T-cell (primary cell): ENCODE data around the gene IRX2. TPM values are rescaled to one million over a fixed set of nuclear protein-coding genes. Genes with fewer than 3 reads are reported as not detected.

Experiments used
- ATAC-seq, 4 experiments: fragments of 200-7000 bp in 3 of 4; fragments of 150-1000 bp in 1 of 4; cut with Tn5 transposase; replicated peaks in 1 of 4; 1 replicate in 3 of 4; 2 replicates in 1 of 4; pipeline ENCODE4 v1.10.0; 2021; ENCODE audit warnings: moderate library complexity in 3 of 4, mild to moderate bottlenecking in 2 of 4, moderate number of reproducible peaks in 1 of 4
- CTCF ChIA-PET, 2 donors: fragments of 300-600 bp; sonication (Branson Sonifier 250); formaldehyde crosslinking; loops; one replicate each; lab custom pipeline; 2022; ENCODE audit warnings: antibody characterized with exemption in 2 of 2; lab: Charles Lee
- POLR2A ChIA-PET, 2 donors: fragments of 300-600 bp; sonication (Branson Sonifier 250); formaldehyde crosslinking; loops; one replicate each; lab custom pipeline; 2022; ENCODE audit warnings: antibody characterized with exemption in 2 of 2; lab: Charles Lee
- DNase-seq, 35 experiments: peaks; one replicate each; pipeline versions ENCODE4 v3.0.0 to v3.0.0-alpha.2; 2013 to 2023
- H3K27ac ChIP-seq: one replicate; pipeline ENCODE4 v1.5.1; 2013; ENCODE audit warnings: low read length
- H3K27me3 ChIP-seq, 2 experiments: replicated peaks in 1 of 2; 1 replicate in 1 of 2; 2 replicates in 1 of 2; pipeline versions ENCODE4 v1.6.1 to v1.7.0; 2013; ENCODE audit warnings: low read length in 1 of 2, mixed read lengths in 1 of 2; ENCODE audit not compliant: control insufficient read depth in 2 of 2, insufficient read depth in 2 of 2; ENCODE audit errors: extremely low read depth in 1 of 2
- H3K36me3 ChIP-seq, 2 donors: 1 replicate in 1 of 2; 2 replicates in 1 of 2; pipeline versions ENCODE4 v1.6.1 to v1.7.0; 2013; ENCODE audit warnings: low read length in 1 of 2; ENCODE audit not compliant: control insufficient read depth in 2 of 2, insufficient read depth in 1 of 2; ENCODE audit errors: extremely low read depth in 1 of 2
- H3K4me1 ChIP-seq, 2 experiments: 1 replicate in 1 of 2; 2 replicates in 1 of 2; pipeline versions ENCODE4 v1.6.1 to v1.7.0; 2013; ENCODE audit warnings: low read length in 2 of 2, mixed read lengths in 1 of 2; ENCODE audit not compliant: insufficient read depth in 2 of 2, control insufficient read depth in 1 of 2; ENCODE audit errors: extremely low read depth in 1 of 2
- H3K4me3 ChIP-seq, 2 donors: 1 replicate in 1 of 2; 2 replicates in 1 of 2; pipeline versions ENCODE4 v1.5.1 to v1.7.0; 2013; ENCODE audit warnings: mild to moderate bottlenecking in 2 of 2, low read length in 1 of 2, moderate library complexity in 1 of 2; ENCODE audit not compliant: control insufficient read depth in 1 of 2; ENCODE audit errors: extremely low read depth in 1 of 2
- H3K9me3 ChIP-seq: 2 replicates; pipeline ENCODE4 v1.7.0; 2013
- H3K27ac Mint-ChIP-seq, 2 donors: one replicate each; pipeline ENCODE4 v1.8.0; 2020 to 2021; ENCODE audit warnings: mild to moderate bottlenecking in 2 of 2, mixed read lengths in 2 of 2
- H3K27me3 Mint-ChIP-seq, 2 donors: one replicate each; pipeline ENCODE4 v1.8.0; 2021 to 2022; ENCODE audit warnings: mixed read lengths in 2 of 2
- H3K36me3 Mint-ChIP-seq: one replicate; pipeline ENCODE4 v1.8.0; 2021; ENCODE audit warnings: mixed read lengths
- H3K4me1 Mint-ChIP-seq, 3 donors: one replicate each; pipeline ENCODE4 v1.8.0; 2020 to 2022; ENCODE audit warnings: mixed read lengths in 3 of 3, mild to moderate bottlenecking in 1 of 3
- H3K4me3 Mint-ChIP-seq, 3 donors: one replicate each; pipeline ENCODE4 v1.8.0; 2020 to 2022; ENCODE audit warnings: mild to moderate bottlenecking in 3 of 3, mixed read lengths in 3 of 3, moderate library complexity in 3 of 3
- H3K9me3 Mint-ChIP-seq, 3 donors: one replicate each; pipeline ENCODE4 v1.8.0; 2020 to 2022; ENCODE audit warnings: mixed read lengths in 3 of 3
- WGBS: methylation state at CpG from one replicate; pipeline ENCODE4 v1.1.5; 2013; ENCODE audit warnings: missing lambda C conversion rate; ENCODE audit not compliant: insufficient coverage; 5-methylcytosine and 5-hydroxymethylcytosine counted together
- total RNA-seq, 35 experiments: library from RNA in 6 of 35; stranded (reverse) in 6 of 35; fragments of 120-200 nt in 1 of 35; gene quantifications; one replicate each; pipeline versions ENCODE4 v1.2.1 to v1.2.4 and lab custom pipeline; 2013 to 2026

Gene IRX2
- total RNA-seq, 5 donors from 2014 or later (not counting 1 experiment from before 2014, with no cell fraction given): 0.13 to 0.26 TPM; not detected in 3

DNA sequence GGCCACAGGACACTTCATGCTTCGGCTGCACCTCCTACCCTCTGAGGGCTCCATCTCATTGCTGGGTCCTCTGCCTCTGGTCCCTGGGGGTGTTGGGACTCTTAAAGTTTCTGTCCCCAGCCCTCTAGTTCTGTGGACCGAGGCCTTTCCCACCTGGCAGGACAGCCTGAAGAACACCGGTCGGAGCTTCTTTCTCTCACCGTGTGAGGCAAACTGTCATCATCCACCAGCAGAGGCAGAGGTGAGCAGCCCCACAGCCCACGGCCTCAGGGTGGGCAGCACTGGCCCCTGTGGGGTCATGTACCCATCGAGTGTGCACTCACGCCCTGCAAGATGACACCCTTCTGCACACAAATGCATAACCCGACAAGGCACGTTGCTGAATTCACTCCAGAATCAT is 49.9 kb downstream of the IRX2 start:
- no peaks in the 10 kb centered on the region for H3K9me3 ChIP-seq
- POLR2A ChIA-PET: no interaction called here
- no peak overlapping the region for H3K27ac ChIP-seq
- H3K4me3 ChIP-seq: no peak overlapping the region
- Mint-ChIP-seq H3K4me1 (no peaks in the 10 kb centered on the region), H3K36me3 (no peaks in the 10 kb centered on the region), H3K4me3 (no peak overlapping the region), H3K27ac (no peak overlapping the region), H3K9me3 (peaks cover 3 to 6% (median 3%) of the 10 kb centered on the region in 3 donors), H3K27me3 (peaks cover 0 to 4% of the 10 kb centered on the region in 2 donors)
- CTCF ChIA-PET: no interaction called here
- peaks cover 0 to 13% of the 10 kb centered on the region in 2 experiments for H3K27me3 ChIP-seq
- H3K4me1 ChIP-seq: no peaks in the 10 kb centered on the region
- WGBS: 70% methylated on average over 10 of the region's 10 CpGs
- ATAC-seq: no peak
- H3K36me3 ChIP-seq: no peaks in the 10 kb centered on the region
- no peak for DNase-seq

DNA sequence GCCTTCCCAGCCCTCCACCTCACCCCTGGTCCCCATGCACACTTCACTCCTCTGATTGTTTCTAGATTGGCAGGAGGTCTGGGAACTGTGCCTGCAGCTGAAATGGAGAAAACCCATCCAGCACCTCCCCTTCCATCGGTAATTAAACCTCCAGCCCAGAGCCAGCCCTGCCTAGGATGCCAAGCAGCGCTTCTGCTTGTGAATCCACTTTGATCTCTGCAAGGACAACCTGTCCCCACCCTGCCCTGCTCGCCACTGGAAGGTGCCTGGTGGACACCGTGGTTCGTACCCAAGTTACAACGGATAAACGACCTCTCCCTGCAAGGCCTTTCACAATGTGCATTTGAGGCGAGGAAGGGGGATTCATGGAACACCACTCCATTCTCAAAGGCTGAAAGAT is 50.6 kb downstream of the IRX2 start:
- H3K27me3 Mint-ChIP-seq: peaks cover 0 to 4% of the 10 kb centered on the region in 2 donors
- Histone ChIP-seq H3K9me3 (no peaks in the 10 kb centered on the region), H3K27ac (no peak overlapping the region), H3K27me3 (peaks cover 0 to 13% of the 10 kb centered on the region in 2 experiments), H3K4me3 (no peak overlapping the region), H3K4me1 (no peaks in the 10 kb centered on the region), H3K36me3 (no peaks in the 10 kb centered on the region)
- CTCF ChIA-PET: no interaction called here
- 90% methylated on average over 7 of the region's 8 CpGs for WGBS
- no peak overlapping the region for H3K27ac Mint-ChIP-seq
- no peaks in the 10 kb centered on the region for H3K4me1 Mint-ChIP-seq
- H3K36me3 Mint-ChIP-seq: no peaks in the 10 kb centered on the region
- ATAC-seq (no peak), DNase-seq (no peak)
- POLR2A ChIA-PET: no interaction called here
- no peak overlapping the region for H3K4me3 Mint-ChIP-seq
- peaks cover 3 to 6% (median 6%) of the 10 kb centered on the region in 3 donors for H3K9me3 Mint-ChIP-seq

DNA sequence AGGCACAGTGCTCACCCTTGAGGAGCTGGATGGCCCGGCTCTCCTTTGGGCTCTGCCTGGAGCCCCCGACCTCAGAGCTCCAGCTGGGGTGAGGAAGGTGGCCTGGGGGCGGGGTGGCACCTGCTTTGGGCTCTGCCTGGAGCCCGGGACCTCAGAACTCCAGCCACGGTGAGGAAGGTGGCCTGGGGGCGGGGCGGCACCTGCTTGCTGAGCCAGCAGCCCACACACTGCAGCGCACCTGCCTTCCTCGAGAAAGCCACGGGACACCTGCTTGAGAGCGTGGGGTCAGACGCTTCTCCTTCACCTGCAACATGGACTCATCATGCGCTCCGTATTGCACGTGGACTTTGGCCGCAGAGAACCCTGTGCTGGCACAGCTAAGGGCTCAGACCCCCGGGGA is 51.8 kb downstream of the IRX2 start:
- Histone ChIP-seq H3K4me3 (no peak overlapping the region), H3K36me3 (no peaks in the 10 kb centered on the region), H3K27me3 (peaks cover 0 to 7% of the 10 kb centered on the region in 2 experiments), H3K4me1 (no peaks in the 10 kb centered on the region), H3K27ac (no peak overlapping the region), H3K9me3 (no peaks in the 10 kb centered on the region)
- POLR2A ChIA-PET: no interaction called here
- CTCF ChIA-PET: no interaction called here
- H3K27me3 Mint-ChIP-seq: no peaks in the 10 kb centered on the region
- H3K4me1 Mint-ChIP-seq: no peaks in the 10 kb centered on the region
- H3K9me3 Mint-ChIP-seq: peaks cover 3 to 12% (median 6%) of the 10 kb centered on the region in 3 donors
- DNase-seq: no peak
- no peak for ATAC-seq
- no peaks in the 10 kb centered on the region for H3K36me3 Mint-ChIP-seq
- no peak overlapping the region for H3K27ac Mint-ChIP-seq
- no peak overlapping the region for H3K4me3 Mint-ChIP-seq
- WGBS: 91% methylated on average over 14 of the region's 17 CpGs

DNA sequence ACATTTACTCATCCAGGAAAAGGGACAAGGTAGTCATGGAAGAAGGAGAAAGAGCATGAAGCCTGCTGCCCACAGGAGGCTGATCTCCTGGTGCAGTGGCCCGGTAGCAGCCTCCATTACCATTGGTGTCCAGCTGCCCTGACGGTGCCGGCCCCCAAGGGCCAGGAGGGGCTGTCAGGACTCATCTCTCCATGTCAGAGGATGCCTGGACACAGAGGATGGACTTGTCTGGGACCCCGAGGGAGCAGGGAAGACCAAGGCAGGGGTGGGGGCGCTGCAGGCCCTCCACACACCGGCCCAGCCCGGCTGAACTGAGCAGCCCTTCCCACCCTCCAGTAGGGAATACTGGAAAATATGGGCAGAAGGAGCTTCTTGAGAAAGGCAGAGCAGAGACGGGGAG is 52.2 kb downstream of the IRX2 start:
- H3K36me3 Mint-ChIP-seq: no peaks in the 10 kb centered on the region
- H3K4me3 Mint-ChIP-seq: no peak overlapping the region
- Histone ChIP-seq H3K4me1 (no peaks in the 10 kb centered on the region), H3K27ac (no peak overlapping the region), H3K36me3 (no peaks in the 10 kb centered on the region), H3K27me3 (peaks cover 0 to 7% of the 10 kb centered on the region in 2 experiments), H3K4me3 (no peak overlapping the region), H3K9me3 (no peaks in the 10 kb centered on the region)
- DNase-seq (no peak), ATAC-seq (no peak)
- 72% methylated on average over 2 of the region's 8 CpGs for WGBS
- H3K9me3 Mint-ChIP-seq: peaks cover 3 to 12% (median 6%) of the 10 kb centered on the region in 3 donors
- no peaks in the 10 kb centered on the region for H3K27me3 Mint-ChIP-seq
- CTCF ChIA-PET: no interaction called here
- no peaks in the 10 kb centered on the region for H3K4me1 Mint-ChIP-seq
- H3K27ac Mint-ChIP-seq: no peak overlapping the region
- POLR2A ChIA-PET: no interaction called here

DNA sequence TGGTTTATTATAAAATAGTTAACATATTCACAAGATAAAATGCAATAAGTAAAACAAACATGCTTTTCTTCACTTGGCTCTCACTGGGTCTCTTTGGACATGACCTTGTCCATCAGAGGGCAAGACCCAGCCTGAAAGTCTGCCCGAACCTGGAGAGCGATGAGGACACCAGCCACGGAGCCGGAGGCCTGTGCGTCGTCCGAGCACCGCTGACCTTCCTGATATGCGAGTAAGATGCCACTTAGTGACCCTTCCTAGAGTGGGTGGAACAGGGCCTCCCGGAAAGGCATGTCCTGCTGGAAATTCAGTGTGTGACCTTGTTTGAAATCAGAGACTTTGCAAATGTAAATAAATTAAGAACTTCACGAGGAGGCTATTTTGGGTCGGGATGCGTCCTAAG is 52.9 kb downstream of the IRX2 start:
- Histone ChIP-seq H3K4me1 (no peaks in the 10 kb centered on the region), H3K27ac (no peak overlapping the region), H3K36me3 (no peaks in the 10 kb centered on the region), H3K9me3 (no peaks in the 10 kb centered on the region), H3K4me3 (no peak overlapping the region), H3K27me3 (peaks cover 0 to 7% of the 10 kb centered on the region in 2 experiments)
- H3K36me3 Mint-ChIP-seq: no peaks in the 10 kb centered on the region
- ChIA-PET CTCF (no interaction called here), POLR2A (no interaction called here)
- DNase-seq (no peak), ATAC-seq (no peak)
- H3K4me1 Mint-ChIP-seq: no peaks in the 10 kb centered on the region
- H3K27me3 Mint-ChIP-seq: no peaks in the 10 kb centered on the region
- no peak overlapping the region for H3K27ac Mint-ChIP-seq
- no peak overlapping the region for H3K4me3 Mint-ChIP-seq
- H3K9me3 Mint-ChIP-seq: peaks cover 3 to 12% (median 6%) of the 10 kb centered on the region in 3 donors
- 94% methylated on average over 13 of the region's 13 CpGs for WGBS

DNA sequence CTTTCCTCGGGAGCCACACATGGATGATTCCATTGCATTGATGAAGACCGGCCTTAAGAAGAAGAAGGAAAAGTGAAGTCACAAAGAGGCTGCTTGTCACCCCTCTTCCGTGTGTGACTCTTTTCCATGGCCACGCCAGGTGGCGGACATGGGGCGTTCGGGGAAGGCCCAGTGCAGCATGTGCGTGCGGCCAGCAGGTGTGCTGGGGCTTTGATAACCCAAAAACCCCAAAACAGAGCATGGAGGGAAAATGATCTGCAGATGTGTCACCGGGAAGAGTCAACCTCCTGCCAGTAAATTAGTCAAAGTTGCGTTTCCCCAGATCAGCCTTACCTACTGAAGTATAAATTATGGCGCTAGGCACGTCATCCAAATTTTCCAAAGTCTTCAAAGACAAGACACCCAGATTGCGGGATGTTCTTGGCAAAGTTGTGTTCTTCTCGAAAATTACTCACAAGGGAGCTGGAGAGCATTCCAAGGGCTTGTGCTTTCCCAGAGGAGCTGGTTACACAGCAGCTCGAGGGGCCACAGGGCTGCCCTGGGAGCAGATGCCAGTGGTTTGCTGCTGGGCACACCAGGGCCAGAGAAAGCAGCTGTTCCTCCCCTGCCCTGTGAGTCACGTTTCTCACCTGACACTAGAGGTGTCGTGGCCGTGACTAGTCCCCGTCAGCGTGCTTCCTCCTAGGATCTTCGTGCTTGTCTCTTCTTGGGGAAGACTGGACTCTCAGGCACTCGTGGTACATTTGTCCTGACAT is 53.9 kb downstream of the IRX2 start:
- H3K9me3 ChIP-seq: no peaks in the 10 kb centered on the region
- POLR2A ChIA-PET: no interaction called here
- peaks cover 0 to 7% of the 10 kb centered on the region in 2 experiments for H3K27me3 ChIP-seq

More for the DNA sequence above, 53.9 kb downstream of the IRX2 start:
- CTCF ChIA-PET: no interaction called here
- no peak overlapping the region for H3K27ac ChIP-seq
- H3K4me3 ChIP-seq: no peak overlapping the region
- Mint-ChIP-seq H3K27ac (no peak overlapping the region), H3K27me3 (no peaks in the 10 kb centered on the region), H3K4me1 (no peaks in the 10 kb centered on the region), H3K4me3 (no peak overlapping the region), H3K9me3 (peaks cover 3 to 16% (median 6%) of the 10 kb centered on the region in 3 donors), H3K36me3 (no peaks in the 10 kb centered on the region)
- ATAC-seq: no peak
- WGBS: 83% methylated on average over 18 of the region's 23 CpGs
- H3K36me3 ChIP-seq: no peaks in the 10 kb centered on the region
- no peak for DNase-seq
- no peaks in the 10 kb centered on the region for H3K4me1 ChIP-seq
